SW 1271 (cell line): ENCODE data around the gene TMEM108.

ENCODE experiments used
- DNase-seq, 2 experiments: peaks; one replicate each; lab custom pipeline; 2025; lab: John Stamatoyannopoulos, UW

Gene TMEM108

DNA sequence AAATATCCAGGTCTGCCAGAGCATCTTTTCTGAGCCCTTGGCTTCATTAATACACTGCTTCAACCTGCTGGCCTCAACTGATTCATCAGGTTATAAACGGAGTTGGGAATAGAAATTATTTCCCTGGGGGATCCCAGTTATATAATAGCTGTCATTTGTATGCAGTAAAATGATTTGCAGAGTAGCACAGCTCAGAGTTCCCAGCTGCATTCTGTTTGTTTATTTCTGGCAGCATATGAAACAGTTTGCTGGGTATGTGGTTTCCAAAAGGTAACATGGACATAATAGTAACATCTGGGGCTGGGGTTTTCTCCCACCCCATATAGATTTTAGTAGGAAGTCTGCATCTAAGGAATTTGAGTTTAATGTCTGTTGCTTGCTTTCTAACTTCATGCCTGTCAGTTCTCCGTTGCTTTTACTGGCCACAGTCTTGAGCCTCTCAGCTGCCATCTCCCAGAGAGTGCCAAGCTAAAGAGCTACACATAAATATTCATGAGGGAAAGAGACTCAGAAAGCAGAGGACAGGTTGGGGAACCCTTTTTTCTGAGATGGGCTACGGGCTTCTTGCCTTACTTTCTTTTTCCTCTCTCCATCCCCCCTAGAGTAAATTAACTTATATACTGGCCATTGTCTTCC, 124.6 kb downstream of the TMEM108 start:
- DNase-seq, result no peak

DNA sequence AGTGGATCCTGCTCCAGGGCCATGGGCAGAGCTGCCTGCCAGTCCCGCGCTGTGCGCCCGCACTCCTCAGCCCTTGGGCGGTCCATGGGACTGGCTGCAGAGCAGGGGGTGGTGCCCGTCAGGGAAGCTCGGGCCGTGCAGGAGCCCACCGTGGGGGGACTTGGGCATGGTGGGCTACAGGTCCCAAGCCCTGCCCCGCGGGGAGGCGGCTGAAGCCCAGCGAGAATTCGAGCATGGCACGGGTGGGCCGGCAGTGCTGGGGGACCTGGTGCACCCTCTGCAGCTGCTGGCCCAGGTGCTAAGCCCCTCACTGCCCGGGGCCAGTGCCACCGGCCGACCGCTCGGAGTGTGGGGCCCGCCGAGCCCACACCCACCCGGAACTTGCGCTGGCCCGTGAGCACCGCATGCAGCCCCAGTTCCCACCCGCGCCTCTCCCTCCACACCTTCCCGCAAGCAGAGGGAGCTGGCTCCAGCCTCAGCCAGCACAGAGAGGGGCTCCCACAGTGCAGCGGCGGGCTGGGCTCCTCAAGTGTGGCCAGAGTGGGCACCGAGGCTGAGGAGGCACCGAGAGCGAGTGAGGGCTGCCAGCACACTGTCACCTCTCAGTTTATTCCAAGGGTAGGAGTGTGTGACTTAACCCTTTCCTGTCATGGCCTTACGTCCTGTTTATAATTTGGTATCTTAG, 129.3 kb downstream of the TMEM108 start:
- no peak for DNase-seq

DNA sequence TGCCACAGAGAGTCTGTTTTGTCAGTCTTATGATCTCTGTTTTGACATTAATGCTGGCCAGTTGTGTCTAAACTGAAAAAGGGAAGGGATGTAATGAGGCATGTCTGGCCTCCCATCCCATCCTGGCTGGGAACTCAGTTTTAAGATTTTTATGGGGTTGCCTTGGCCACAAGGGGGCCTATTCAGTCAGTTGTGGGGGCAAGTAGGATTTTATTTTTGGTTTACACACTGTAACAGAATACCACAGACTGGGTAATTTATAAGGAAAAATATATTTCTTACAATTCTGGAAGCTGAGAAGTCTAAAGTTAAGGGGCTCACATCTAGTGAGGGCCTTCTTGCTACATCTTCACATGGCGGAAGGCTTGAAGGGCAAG, 129.8 kb downstream of the TMEM108 start:
- DNase-seq, result no peak

DNA sequence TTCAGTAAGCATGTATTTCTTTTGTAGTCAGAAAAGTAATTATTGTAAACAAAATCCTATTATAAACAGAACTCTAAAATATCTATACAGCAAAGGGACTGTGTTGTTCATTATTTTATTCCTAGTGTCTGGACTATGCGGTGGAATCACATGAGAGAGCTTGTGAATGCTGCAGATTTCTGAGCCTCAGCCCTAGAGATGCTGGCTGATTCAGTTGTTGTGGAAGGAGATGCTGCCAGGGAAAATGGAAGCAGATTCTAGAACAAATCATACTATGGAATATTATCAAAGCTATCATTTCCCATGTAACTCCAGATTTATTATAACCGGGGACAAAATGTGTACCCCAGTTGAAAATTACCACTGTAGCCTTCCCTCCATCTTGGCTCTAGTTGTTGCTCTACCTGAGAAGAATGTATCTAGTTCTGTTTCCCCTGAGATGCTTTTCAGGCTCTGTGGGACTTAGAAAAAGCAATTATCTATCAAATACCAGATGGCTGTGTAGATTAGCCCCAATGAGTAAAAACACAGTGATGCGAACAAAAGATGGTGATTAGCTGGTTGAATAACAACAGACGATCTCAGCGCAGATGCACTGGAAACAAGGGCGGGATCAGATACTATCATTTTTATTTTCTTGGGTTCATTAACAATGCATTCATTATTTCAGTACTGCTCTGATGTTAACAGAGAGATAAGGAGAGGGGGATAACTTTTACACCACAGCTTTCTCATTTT, 131.3 kb downstream of the TMEM108 start:
- no peak for DNase-seq

DNA sequence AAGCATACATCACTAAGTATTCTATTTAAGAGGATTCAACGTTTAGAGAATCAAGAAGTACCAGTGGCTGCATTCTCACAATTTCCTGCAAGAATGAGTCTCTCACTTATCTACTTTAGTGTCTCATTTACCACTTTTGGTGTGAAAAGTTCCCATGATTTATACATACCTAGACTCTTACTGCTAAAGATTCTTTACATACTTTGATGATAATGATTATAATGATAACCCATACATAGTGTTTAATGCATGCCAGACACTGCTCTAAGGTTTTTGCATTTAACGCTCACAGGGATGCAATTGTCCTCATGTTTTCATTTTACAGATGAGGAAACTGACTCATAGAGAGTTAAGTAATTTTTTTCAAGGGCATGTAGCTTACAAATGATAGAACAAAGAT, 133.6 kb downstream of the TMEM108 start:
- no peak for DNase-seq

DNA sequence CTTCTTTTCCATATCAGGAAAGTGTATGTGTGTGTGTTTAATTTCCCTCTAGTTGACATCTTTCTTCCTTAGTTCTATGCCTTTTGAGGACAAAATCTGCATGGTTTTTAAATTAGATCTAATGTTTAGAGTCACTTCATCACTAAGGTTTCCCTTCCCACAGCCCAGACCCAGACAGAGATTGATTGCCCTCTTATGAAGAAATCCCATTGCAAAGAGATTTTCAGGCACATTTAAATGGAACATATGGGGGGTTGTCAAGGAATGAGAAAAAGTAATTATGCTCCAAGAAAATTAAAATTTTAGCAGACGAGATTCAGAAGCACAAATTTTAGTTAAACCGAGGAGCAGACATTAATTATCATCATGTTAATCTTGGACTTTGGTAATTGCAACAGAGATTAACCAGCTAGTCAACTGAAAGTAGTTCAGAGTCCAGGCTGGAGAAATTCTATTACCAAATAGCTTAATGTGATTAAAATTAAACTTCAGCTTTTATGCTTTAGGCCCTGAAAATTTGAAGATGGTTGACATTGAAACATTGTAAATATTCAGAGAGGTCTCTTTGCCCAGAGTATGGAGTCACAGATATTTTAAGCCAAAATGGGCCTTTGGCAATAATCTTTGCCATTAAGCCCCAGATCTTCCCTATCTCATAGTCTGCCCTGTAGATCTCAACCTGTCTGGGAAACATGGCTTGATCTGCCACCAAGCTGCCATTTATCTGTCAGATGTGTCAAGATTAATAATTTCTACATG, 143.4 kb downstream of the TMEM108 start:
- DNase-seq, result no peak

DNA sequence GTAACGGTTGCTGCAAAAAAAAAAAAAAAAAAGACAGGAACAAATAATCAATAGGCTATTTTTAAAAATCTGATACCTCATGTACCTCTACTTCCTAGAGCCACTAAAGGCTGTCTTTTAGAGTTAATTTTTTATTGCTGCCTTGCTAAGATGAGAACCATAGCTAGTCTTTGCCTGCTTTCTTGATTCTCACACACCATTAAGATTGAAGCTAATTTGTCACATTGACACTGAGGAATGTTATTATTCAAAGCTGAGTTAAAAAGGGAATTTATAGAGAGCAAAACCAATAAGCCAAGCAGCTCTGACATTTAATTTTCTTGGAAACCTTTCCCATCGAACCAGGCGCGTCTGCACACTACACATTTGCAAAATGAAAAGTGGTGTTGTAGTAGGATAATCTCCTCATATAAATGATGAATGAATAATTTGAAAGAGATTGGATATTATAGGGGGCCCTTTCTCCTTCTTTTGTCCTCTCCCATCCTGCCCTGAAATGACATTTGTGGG, 149.7 kb downstream of the TMEM108 start:
- DNase-seq, result no peak

DNA sequence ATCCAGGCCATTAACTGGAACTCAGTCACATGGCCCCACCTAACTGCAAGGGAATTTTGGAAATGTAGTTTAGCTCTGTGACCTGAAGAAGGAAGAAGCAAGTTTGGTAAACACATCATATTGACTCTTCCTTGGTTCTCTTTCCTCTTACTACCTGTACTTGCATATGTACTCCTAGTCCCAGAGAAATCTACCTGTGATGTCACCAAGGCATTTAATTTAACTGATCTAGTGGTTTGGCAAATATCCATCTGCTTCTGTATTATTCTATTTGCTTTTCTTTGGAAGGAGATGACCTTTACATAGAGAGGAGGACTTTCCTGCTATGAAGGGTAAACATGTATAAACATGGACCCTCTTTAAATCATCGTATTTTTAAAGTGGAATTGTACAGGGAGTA, 150.8 kb downstream of the TMEM108 start:
- DNase-seq, result no peak

DNA sequence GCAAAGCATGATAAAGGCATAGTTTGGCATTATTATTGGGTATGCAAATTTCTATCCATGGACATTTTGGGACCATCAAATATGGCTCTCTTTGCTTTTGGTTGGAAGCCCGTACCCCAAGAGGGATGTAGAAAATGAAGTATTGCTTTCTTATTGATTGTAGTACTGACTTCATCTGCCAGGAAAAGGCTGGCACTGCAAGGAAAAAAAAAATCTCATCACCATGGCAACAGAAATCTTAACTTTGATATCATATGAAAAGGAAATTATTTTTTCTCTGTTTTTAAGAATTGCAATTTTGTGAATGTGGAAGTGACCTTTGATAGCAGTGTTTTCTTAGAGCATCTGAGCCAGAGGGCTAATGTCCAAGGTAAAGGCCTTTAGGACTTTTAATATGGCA, 151.7 kb downstream of the TMEM108 start:
- no peak for DNase-seq

DNA sequence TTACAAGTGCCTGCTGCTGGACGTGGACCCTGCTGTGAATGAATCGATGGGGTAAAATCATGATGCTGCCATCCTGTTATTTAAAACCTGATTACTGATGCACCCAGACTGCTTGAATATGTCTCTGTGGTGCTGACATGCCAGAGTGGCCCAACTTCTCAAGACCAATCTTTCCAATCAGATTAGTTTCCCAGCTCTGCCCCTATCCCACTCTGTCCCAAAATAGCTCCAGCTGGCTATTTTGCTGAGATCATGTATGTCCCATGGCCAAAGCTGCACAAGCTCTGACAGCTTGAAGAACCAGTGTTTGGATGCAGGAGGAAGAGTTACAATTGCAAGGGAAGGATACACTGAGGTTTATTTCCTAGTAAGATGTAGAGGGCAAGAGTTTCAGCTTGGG, 153.6 kb downstream of the TMEM108 start:
- DNase-seq, result no peak

DNA sequence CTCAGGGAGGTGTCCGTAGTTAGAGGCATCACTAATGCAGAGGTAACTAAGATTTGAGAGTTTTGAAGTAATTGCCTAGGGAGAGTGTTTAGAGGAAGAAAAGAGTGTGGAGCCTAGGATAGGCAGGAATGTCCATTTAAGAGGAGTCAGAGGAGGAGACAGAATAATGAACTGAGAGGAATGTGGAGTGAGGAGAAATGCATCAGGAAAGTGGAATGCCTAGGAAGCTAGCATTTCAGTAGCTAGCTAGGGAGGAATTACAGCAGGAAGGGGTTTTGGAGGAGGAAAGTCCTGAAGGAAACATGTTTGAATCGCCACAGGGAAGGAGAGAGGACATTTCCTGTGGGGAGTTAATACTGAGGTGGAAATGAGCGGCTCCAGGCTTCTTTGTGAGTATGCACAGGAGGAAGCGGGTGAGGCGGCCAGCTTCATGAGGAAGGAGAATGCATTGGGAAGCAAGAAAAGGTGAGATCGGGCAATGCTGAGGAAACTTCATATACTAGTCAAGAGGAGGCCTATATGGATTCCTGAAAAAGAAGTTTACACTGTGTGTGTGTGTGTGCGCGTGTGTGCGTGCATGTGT, 154.3 kb downstream of the TMEM108 start:
- DNase-seq, result no peak

DNA sequence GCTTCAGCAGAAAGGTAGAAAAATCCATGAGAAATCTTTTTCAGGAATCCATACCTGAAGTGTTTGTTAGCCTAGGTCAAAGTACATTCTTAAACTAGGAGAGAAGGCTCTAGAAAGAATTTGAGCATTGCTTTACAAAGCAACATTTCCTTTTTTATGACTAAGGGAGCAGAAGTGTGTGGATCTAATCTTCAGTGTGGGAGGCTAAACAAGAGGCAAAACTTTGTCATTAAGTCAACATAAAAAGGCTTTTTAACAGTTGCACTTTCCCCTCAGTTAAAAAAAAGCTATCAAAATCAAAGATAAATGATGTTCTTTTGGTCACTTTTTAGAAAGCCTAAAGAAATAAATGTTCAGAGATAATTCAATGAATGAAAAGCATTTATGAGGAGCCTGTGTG, 154.8 kb downstream of the TMEM108 start:
- DNase-seq, result no peak

DNA sequence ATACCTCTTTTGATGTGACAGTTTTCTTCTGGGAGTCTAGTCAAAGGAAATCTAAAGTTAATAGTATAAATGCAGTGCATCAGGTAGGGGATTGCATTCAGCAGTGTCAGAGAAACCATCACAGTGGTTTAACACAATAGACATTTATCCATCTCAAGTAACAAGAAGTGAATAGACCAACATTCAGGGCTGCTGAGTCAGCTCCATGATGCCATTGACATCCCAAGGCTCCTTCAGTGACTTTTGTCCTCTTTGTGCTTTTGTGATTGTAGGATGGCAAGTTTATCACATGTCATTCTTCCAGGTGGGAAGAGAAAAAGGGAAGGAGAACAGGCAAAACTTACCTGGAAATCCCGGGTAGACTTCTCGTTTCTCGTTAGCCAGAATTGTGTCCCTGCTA, 158.3 kb downstream of the TMEM108 start:
- no peak for DNase-seq

DNA sequence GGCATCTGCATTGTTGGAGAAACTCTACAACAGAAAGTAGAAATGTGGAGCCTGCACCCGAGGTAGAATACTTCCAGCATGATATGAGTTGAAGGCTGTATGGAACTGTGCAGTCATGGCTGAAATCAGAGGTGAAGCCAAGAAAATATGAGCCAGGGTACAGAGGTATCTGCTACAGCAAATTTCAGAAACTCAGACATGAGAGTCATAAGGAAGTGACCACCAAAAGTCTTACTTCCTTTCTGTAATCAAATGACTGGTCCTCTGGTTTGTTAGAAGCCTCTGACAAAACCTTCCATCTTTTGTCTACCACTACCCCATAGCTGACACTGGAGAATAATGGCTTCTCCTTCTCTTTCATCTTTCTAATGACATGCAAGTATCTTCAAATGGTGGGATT, 159.4 kb downstream of the TMEM108 start:
- DNase-seq, result no peak

DNA sequence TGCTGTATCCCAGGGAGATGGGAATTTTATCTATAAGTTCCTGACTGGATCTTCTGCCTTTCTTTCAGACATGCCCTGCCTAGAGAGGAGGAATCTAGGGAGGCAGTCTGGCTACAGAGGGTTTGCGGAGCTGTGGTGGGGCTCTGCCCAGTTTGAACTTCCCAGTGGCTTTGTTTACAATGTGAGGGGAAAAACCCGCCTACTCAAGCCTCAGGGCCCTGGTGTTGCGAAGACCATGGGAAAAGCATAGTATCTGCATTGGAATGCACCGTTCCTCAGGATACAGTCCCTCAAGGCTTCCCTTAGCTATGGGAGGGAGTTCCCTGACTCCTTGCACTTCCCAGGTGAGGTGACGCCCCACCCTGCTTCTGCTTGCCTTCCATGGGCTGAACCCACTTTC, 168.7 kb downstream of the TMEM108 start:
- DNase-seq, result no peak

DNA sequence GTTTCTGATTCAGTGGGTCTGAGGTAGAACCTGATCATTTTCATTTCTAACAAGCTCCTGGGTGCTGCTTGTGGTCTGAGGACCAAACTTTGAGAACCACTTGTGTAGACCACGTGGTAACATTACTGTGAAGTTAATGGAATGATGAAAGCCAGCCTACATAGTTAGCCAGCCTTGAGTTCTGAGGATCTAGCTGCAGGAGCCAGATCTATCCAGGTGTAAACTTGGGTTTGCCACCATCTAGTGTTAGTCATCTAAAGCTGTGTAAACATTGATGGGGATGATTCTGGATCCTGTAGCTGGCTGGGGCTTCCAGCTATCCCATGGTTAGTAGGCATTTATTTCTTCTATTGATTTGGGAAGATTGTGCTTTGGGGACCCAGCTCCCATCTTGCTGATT, 170.0 kb downstream of the TMEM108 start:
- no peak for DNase-seq

DNA sequence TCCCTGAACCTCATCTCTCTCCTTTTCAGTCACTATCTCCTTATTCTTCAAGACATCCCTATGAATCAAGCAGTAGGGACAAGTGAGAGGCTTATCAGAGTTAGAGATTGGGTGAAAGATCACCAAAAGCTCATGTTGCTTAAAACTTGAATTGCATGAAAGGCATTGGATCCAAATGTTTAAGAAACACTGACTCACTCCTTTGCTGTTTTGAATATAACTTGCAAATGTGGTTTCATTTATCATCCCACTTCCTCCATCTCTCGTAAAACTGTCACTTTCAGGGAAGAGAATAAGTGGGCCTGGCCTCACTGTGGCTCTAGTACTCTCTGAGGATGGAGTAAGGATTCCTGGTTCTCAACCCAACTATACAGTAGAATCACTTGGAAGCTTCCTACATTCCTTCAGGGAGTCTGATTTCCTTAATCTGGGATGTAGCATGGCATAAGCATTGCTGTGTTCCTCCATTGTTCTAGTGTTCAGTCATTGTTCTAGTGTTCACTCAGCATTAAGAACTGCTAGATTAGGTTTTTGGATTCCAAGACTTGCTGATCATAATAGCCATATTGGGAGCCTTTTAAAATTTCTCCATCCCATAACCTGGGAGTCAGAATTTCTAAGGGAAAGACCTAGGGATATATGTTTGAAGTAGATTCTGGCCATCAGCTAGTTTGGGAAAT, 171.8 kb downstream of the TMEM108 start:
- DNase-seq, result no peak

DNA sequence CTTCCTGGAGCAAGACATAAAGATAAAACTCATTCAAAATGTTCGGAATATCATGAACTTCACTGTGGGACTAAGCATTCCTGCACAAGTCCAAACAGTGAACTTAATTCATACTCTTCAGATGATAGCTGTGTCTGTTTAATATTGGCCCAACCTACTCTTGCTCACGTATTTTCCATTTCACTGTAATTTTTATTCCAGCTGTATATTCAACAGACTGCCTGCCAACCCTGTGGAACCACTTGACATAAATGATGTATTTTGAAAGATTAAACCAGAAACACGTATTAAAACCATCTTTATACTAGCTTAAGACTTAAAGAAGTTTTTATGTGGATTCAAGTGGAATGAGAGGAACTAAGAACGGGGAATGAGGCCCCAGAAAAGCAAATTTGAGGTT, 172.5 kb downstream of the TMEM108 start:
- no peak for DNase-seq

DNA sequence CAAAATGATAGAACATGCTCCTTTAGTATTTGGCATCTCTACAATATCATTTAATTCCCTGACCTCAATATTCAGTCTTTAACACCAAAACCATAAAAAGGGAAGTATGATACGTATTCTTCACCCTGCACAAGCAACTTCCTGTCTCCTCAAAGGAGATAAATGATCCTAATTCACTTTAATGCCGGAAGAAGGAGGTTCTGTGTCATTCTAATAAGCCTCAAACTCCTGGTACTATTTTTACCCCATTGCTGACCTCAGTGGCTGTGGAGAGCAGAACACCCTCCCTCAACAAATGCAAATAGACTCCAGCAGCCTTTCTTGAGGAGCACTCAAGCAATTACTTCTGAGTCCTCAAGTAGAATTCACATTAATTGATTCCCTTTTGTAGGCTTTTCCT, 173.3 kb downstream of the TMEM108 start:
- DNase-seq, result no peak

DNA sequence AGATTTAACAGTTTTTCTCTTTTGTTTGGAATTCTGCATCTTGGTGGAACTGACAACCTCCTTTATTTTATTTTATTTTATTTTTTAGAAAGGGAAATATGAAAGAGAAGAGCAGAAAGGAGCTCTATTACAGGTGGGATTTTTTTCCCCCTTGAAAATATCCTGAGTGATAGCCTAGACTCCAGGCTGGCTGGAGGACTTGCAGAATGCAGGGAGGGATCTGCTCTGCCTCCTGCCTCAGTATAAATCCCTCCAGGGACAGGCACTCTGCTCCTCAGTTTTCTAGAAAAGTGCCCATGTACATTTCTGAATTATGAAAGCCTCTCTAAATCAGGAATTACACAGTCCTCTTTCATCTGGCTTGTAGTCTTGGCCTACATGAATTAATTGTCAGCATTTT, 173.7 kb downstream of the TMEM108 start:
- no peak for DNase-seq

DNA sequence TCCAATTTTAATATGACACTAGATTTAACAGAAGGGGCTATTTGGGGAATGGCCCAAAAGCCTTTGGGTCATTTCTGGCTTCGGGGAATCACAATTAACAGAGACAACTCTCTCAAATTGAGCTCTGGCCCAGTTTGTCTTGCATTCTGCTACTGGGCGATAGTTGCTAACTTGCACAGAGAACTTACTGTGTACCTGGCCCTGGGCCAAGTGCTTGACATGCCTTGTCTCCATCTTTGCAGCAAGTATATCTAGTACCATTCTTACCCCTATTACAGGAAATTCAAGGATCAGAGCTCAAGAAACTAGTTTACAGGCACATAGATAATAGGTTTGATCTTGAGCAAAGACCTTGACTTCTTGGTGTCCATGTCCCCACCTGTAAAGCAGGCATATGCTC, 175.7 kb downstream of the TMEM108 start:
- DNase-seq, result no peak

DNA sequence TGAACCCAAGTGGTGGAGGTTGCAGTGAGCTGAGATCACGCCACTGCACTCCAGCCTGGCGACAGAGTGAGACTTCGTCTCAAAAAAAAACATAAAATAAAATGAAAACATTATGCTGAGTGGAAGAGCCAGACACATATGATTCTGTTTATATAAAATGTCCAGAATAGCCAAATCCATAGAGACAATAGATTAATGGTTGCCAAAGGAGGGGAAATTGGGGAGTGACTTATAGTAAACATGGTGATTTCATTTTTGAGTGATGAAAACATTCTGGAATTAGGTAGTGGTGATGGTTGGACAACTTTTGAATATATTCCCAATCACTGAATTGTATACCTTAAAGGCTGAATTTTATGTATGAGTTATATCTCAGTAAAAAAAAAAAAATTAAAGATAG, 189.6 kb downstream of the TMEM108 start:
- DNase-seq, result no peak
